HepG2 (cell line): ENCODE measurements around the gene DNM1L. TPM values are rescaled to one million over a fixed set of nuclear protein-coding genes. Genes with fewer than 3 reads are reported as not detected.
"Not testable (repeated sequence)": the region's sequence is repeated elsewhere in the genome, so short reads cannot be mapped to it uniquely, and the experiment has no call there.

Experiments used
- ATAC-seq: fragments of 200-7000 bp; cut with Tn5 transposase; 3 replicates; pipeline ENCODE4 v1.9.1; 2020; ENCODE audit warnings: mild to moderate bottlenecking, moderate library complexity
- BruUV-seq: library from RNA; stranded (reverse); fragments of 400-500 nt; replicated peaks from 2 replicates; lab custom pipeline; 2021; lab: Mats Ljungman, UMichigan
- CTCF ChIA-PET: fragments of 300-600 bp; formaldehyde crosslinking; extraction: SDS; loops from one replicate; lab custom pipeline; 2021; ENCODE audit warnings: low total read pairs, inconsistent platforms, low intra/inter-chr PET ratio; lab: Yijun Ruan, JAX
- POLR2A ChIA-PET: fragments of 350-600 bp; sonication (Branson Sonifier 250); formaldehyde crosslinking; loops from one replicate; lab custom pipeline; 2020; ENCODE audit warnings: antibody characterized with exemption, inconsistent platforms; lab: Yijun Ruan, JAX
- DNase-seq: peaks from one replicate; pipeline ENCODE4 v3.0.0-alpha.2; 2015; ENCODE audit warnings: low spot score
- FAIRE-seq: peaks from 3 replicates; lab custom pipeline; 2011; peaks lifted over from hg19 to GRCh38; lab: Jason Lieb, UNC
- H2AFZ ChIP-seq: one replicate; pipeline ENCODE4 v1.6.1; 2011; ENCODE audit warnings: low read length, inconsistent platforms
- H3K27ac ChIP-seq: fragments of 300-600 bp; 3 replicates; pipeline ENCODE4 v1.8.0; 2011; ENCODE audit warnings: mixed run types, mild to moderate bottlenecking, mixed read lengths, low read length, inconsistent platforms; ENCODE audit not compliant: insufficient read depth; ENCODE audit errors: extremely low read length
- H3K27me3 ChIP-seq, 2 experiments: fragments of 200-600 bp in 1 of 2; 2 replicates in 1 of 2; 3 replicates in 1 of 2; pipeline versions ENCODE4 v1.6.0 to v1.8.0; 2011; ENCODE audit warnings: low read length in 2 of 2, mild to moderate bottlenecking in 2 of 2, moderate library complexity in 2 of 2, inconsistent platforms in 1 of 2; ENCODE audit not compliant: insufficient read depth in 2 of 2, control insufficient read depth in 1 of 2
- H3K36me3 ChIP-seq, 2 experiments: fragments of 200-600 bp in 1 of 2; replicated peaks in 1 of 2; 2 replicates in 1 of 2; 3 replicates in 1 of 2; pipeline versions ENCODE4 v1.5.1 to v1.8.0; 2011; ENCODE audit warnings: low read length in 2 of 2, inconsistent platforms in 1 of 2; ENCODE audit not compliant: insufficient read depth in 2 of 2, control insufficient read depth in 1 of 2
- H3K4me1 ChIP-seq: 2 replicates; pipeline ENCODE4 v1.5.1; 2012; ENCODE audit warnings: low read length, inconsistent platforms; ENCODE audit not compliant: insufficient read depth
- H3K4me2 ChIP-seq: 2 replicates; pipeline ENCODE4 v1.6.0; 2011; ENCODE audit warnings: low read depth, low read length, inconsistent platforms
- H3K4me3 ChIP-seq, 3 experiments: fragments of 200-600 bp in 1 of 3; sonication (generic), shearing (Covaris generic) in 1 of 3; replicated peaks in 1 of 3; 2 replicates each; pipeline ENCODE4 v1.5.1; 2011 to 2016; ENCODE audit warnings: low read length in 3 of 3, inconsistent platforms in 2 of 3, low read depth in 2 of 3, mild to moderate bottlenecking in 2 of 3, control low read depth in 1 of 3, mixed read lengths in 1 of 3; ENCODE audit not compliant: insufficient read depth in 1 of 3
- H3K79me2 ChIP-seq: one replicate; pipeline ENCODE4 v1.6.1; 2011; ENCODE audit warnings: low read length, inconsistent platforms; ENCODE audit not compliant: insufficient read depth
- H3K9ac ChIP-seq: 2 replicates; pipeline ENCODE4 v1.6.0; 2011; ENCODE audit warnings: mild to moderate bottlenecking, low read depth, low read length, inconsistent platforms; ENCODE audit not compliant: insufficient read depth
- H3K9me3 ChIP-seq: 2 replicates; pipeline ENCODE4 v1.5.1; 2012; ENCODE audit warnings: mild to moderate bottlenecking, low read length
- H4K20me1 ChIP-seq: 2 replicates; pipeline ENCODE4 v1.6.0; 2011; ENCODE audit warnings: inconsistent platforms, mild to moderate bottlenecking, low read length, moderate library complexity; ENCODE audit not compliant: insufficient read depth
- ATF4 ChIP-seq, 2 experiments: fragments of 450-650 bp in 1 of 2; sonication (generic) in 1 of 2; formaldehyde crosslinking; IDR thresholded peaks; 2 replicates each; pipeline versions ENCODE4 v1.5.0 to v1.8.0; 2020 to 2022; ENCODE audit warnings: mild to moderate bottlenecking in 1 of 2, missing genetic modification reagents in 1 of 2
- CENPX ChIP-seq: sonication (generic); formaldehyde crosslinking; IDR thresholded peaks from 2 replicates; pipeline ENCODE4 v1.9.0; 2021; ENCODE audit warnings: mild to moderate bottlenecking, missing genetic modification reagents, moderate library complexity
- CSRNP2 ChIP-seq: sonication (generic); formaldehyde crosslinking; conservative IDR thresholded peaks from 2 replicates; pipeline ENCODE4 v1.8.0; 2022; ENCODE audit warnings: low read depth, missing genetic modification reagents
- FOSL2 ChIP-seq: sonication (generic); formaldehyde crosslinking; IDR thresholded peaks from 2 replicates; pipeline ENCODE4 v1.4.0; 2020; ENCODE audit warnings: missing genetic modification reagents
- NFKBIZ ChIP-seq: IDR thresholded peaks from 2 replicates; pipeline ENCODE4 v1.6.1; 2018; ENCODE audit warnings: missing genetic modification reagents, missing compliant biosample characterization
- PHB2 ChIP-seq: fragments of 450-650 bp; IDR thresholded peaks from 2 replicates; pipeline ENCODE4 v1.6.1; 2018; ENCODE audit not compliant: partially characterized antibody
- PLSCR1 ChIP-seq: sonication (generic); formaldehyde crosslinking; IDR thresholded peaks from 2 replicates; pipeline ENCODE4 v1.5.0; 2020; ENCODE audit warnings: missing genetic modification reagents, mild to moderate bottlenecking, borderline replicate concordance
- SMARCC2 ChIP-seq: fragments of 450-650 bp; IDR thresholded peaks from 2 replicates; pipeline ENCODE4 v1.6.1; 2017; ENCODE audit warnings: antibody characterized with exemption, mild to moderate bottlenecking
- ZBTB14 ChIP-seq: sonication (generic); formaldehyde crosslinking; IDR thresholded peaks from 2 replicates; pipeline ENCODE4 v1.4.0; 2020; ENCODE audit warnings: missing genetic modification reagents
- ZNF451 ChIP-seq: sonication (generic); formaldehyde crosslinking; IDR thresholded peaks from 2 replicates; pipeline ENCODE4 v1.5.0; 2020; ENCODE audit warnings: mild to moderate bottlenecking, missing genetic modification reagents
- ZNF703 ChIP-seq: sonication (generic); formaldehyde crosslinking; IDR thresholded peaks from 2 replicates; pipeline ENCODE4 v1.5.1; 2020; ENCODE audit warnings: missing genetic modification reagents, mild to moderate bottlenecking, moderate library complexity, borderline replicate concordance
- WGBS: methylation state at CpG from one replicate; pipeline ENCODE4 v1.1.6; 2017; ENCODE audit warnings: low lambda C conversion rate; 5-methylcytosine and 5-hydroxymethylcytosine counted together
- in situ Hi-C: cut with HindIII; loops from 2 replicates; pipeline ENCODE4 v1.10.0; 2017; ENCODE audit warnings: low pct_unique_long_range_greater_than_20kb; ENCODE audit not compliant: extremely low pct_ligation_motif_present
- intact Hi-C: fragments of 100-400 bp; cut with micrococcal nuclease; formaldehyde crosslinking; loops from one replicate; pipeline ENCODE4 v1.10.0; 2022; ENCODE audit not compliant: unreplicated experiment
- polyA plus RNA-seq, 8 experiments: library from polyadenylated mRNA; depleted of rRNA in 3 of 8; stranded (reverse) in 7 of 8; unstranded in 1 of 8; fragments of >200 nt; fragmentation: Illumina TruSeq in 4 of 8; extraction: Trizol in 4 of 8; gene quantifications; 2 replicates each; pipeline versions ENCODE4 v1.2.1 to v1.2.3, GENCODE V29; 2011 to 2016; ENCODE audit warnings: low read depth in 4 of 8, missing spikeins in 1 of 8, mixed read lengths in 1 of 8; ENCODE audit not compliant: insufficient read depth in 1 of 8
- total RNA-seq, 5 experiments: library from RNA; depleted of rRNA; stranded (reverse); fragments of >200 nt; fragmentation: Illumina TruSeq; extraction: Trizol; gene quantifications; 2 replicates each; pipeline ENCODE4 v1.2.3, GENCODE V29; 2016; ENCODE audit warnings: low read depth in 1 of 5

Gene DNM1L
- total and polyA plus RNA-seq, 2 of the 13 experiments (the other 11 are each of a cell fraction or from before 2014, with no cell fraction given) = 35.9 to 65.8 TPM

GRCh38 chr12:32697445-32697844, 18.3 kb downstream of the DNM1L start (continued):
- TF ChIP-seq ZBTB14 (CRISPR knock-in tag) (no peak), ZNF703 (CRISPR knock-in tag) (no peak), ZNF451 (no peak), PHB2 (no peak), FOSL2 (no peak)

GRCh38 chr12:32698285-32698684, 19.2 kb downstream of the DNM1L start:
- Histone ChIP-seq H3K4me3 (no peak overlapping the region), H4K20me1 (0 out of 2 replicates have a peak, but pooled peaks cover 7% of the 10 kb centered on the region), H2AFZ (no peak overlapping the region), H3K79me2 (peaks cover 48% of the 10 kb centered on the region), H3K27me3 (no peaks in the 10 kb centered on the region), H3K4me1 (no peaks in the 10 kb centered on the region), H3K9ac (no peak overlapping the region), H3K36me3 (peaks cover 2 to 24% of the 10 kb centered on the region in 2 experiments; a peak in 4 of 5 replicates), H3K9me3 (no peaks in the 10 kb centered on the region; the same call in 1 of the 2 replicates), H3K27ac (no peak overlapping the region)
- no peak for DNase-seq
- BruUV-seq = no TSS peak
- in situ Hi-C loops = no loop called here
- no peak for FAIRE-seq
- ATAC-seq = no peak
- CTCF ChIA-PET = no interaction called here
- POLR2A ChIA-PET = no interaction called here
- no peak for TF ChIP-seq PLSCR1 (CRISPR knock-in tag)
- no peak for TF ChIP-seq CENPX (CRISPR knock-in tag)
- no peak for TF ChIP-seq ATF4 (CRISPR knock-in tag; IDR thresholded peaks at IDR 0.05)
- TF ChIP-seq SMARCC2 = no peak
- no peak for TF ChIP-seq NFKBIZ (CRISPR knock-in tag)
- TF ChIP-seq CSRNP2 = no peak
- TF ChIP-seq, all 625 proteins: peak for 0
- WGBS = 94% methylated on average over 2 of the region's 2 CpGs
- no peak overlapping the region for H3K4me2 ChIP-seq
- intact Hi-C loops = no loop called here

GRCh38 chr12:32699437-32699836, 20.3 kb downstream of the DNM1L start:
- H3K9ac ChIP-seq, intact Hi-C loops, POLR2A ChIA-PET, H3K4me1 ChIP-seq, H3K27me3 ChIP-seq, in situ Hi-C loops, H3K9me3 ChIP-seq, H3K4me3 ChIP-seq, H4K20me1 ChIP-seq, CTCF ChIA-PET, BruUV-seq, DNase-seq, H3K4me2 ChIP-seq, H3K27ac ChIP-seq, ATAC-seq, H2AFZ ChIP-seq, FAIRE-seq: not testable (repeated sequence)
- peaks cover 41% of the 10 kb centered on the region for H3K79me2 ChIP-seq
- H3K36me3 ChIP-seq = peaks cover 2 to 23% of the 10 kb centered on the region in 2 experiments; a peak in 4 of 5 replicates
- WGBS = 90% methylated on average over 8 of the region's 8 CpGs
